Hematopoietic multipotent progenitor cell treated with erythropoietin and hydrocortisone succinate and interleukin-3 and kit ligand, for 6 days (in vitro differentiated cells): ENCODE results near the gene AQR.
"Not testable (repeated sequence)": the region's sequence is repeated elsewhere in the genome, so short reads cannot be mapped to it uniquely, and the experiment has no call there.

Source experiments
- DNase-seq: peaks from one replicate; pipeline ENCODE4 v3.0.0-alpha.2; 2015

The AQR gene

GRCh38 chr15:34869110-34869509 lies 100.4 kb downstream of the AQR start:
- DNase-seq, result no peak

DNA sequence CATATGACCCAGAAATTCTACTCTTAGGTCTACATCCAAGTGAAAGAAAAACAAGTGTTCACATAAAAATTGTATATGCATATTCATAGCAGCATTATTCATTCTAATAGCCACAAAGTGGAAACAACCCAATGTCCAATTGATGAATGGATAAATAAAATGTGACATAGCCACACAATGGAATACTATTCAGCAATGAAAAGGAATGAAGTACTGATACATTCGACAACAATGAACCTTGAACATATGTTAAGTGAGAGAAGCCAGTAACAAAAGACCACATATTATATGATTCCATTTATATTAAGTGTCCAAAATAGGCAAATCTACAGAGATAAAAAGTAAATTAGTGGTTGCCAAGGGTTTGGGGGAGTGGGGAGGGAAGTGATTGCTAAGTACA lies 104.0 kb downstream of the AQR start:
- no peak for DNase-seq

- DNase-seq, result peak; percentile 68
These were observed 108.3 kb downstream of the AQR start for GRCh38 chr15:34861214-34861613.

DNA sequence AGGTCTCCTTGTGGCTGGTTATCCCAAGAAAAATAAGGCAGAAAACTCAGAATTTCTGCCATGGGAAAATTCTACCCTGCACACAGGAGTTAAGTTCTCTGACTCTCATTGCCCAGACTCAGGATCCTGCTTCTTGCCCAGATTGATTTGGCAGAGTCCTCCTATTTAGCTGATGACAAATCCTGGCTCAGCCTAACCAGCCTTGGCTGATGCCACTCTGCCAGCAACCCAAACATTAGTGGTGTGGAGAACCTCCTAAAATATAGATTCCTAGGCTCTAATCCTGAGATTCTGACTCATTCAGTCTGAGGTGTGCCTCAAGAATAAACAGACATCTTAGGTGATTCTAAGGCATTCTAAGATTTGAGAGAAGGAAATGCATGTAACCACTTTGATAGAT lies 113.6 kb downstream of the AQR start:
- DNase-seq, result no peak

- peak; percentile 13 for DNase-seq
These were observed 114.1 kb downstream of the AQR start for GRCh38 chr15:34855413-34855812.

- DNase-seq, result no peak
These were observed 115.3 kb downstream of the AQR start for GRCh38 chr15:34854232-34854631.

DNA sequence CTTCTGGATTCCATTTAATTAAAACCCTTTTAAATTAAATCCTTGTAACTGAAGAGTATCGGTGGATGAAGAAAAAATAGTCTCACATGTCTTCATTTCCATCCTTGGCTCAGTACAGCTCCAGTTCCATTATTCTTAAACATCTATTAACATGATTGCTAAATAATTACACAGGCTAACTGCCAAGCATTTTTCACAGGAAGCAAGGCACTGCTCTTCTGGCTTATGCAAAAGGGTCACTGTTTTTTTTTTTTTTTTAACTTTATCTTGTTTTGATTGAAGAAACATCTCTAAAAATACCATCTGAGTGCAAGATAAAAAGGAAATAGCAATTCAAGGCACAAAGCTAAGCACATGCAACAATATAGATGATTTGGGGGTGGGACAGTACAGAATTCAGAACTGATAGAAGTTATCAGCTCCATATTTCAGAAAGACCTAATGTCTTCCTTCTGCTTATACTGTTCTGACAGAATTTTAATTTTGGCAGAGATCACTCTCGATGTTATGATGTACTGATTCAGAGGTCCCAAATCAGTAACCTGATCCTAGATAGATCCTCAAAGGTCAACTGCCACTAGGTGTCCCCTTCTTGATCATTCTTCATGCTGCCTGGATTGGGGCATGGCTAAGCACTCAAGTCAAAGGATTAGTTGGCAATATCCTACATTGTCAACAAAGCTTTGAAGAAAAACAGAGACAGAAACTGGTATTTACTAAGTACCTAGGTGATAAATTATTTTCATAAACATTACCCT lies 116.4 kb downstream of the AQR start:
- DNase-seq, result no peak

DNA sequence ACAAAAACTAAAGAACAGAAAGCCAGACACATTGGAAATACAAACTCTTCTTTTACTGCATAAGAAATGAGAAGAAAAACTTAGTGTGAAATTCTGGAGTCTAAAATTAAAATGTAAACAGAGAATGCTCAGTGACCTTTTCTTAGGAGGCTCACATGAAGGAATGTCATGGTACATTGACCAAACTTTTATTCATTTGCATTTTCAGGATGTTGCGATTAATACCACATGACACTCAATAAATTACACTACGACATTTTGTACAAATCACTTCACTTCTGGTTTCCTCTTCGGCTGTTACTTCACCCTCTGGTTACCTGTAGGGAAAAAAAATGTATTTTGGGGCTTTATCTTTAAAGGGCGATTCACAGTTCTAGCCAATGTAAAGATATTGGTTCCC lies 117.8 kb downstream of the AQR start:
- no peak for DNase-seq

- DNase-seq, result no peak
These were observed 118.5 kb downstream of the AQR start for GRCh38 chr15:34851007-34851406.

GRCh38 chr15:34850121-34850520 lies 119.4 kb downstream of the AQR start:
- no peak for DNase-seq

DNA sequence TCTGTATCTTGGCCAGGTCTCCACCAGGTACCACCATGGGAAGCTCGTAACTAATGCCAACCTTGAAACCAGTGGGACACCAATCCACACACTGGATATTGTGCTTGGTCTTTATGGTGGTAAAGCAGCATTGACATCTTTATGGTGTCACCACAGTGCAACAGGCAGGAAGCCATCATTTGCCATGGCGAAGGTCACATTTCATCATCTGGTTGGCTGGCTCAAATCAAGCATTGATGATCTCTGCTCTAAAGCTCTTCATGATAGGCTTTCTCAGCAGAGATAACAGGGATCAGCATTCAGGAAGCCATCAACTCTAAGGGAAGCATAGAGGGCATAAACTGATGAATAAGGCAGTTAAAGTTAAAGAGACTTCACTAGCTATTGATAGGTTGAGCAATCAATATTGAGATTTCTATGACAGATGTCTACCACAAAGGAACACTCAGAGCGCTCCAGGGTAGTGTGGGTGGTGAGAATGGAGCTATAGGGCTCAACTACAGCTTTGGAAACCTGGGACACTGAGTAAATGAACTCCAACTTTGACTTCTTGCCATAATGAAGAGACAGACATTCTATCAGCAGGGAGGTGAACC lies 120.1 kb downstream of the AQR start:
- DNase-seq, result no peak

DNA sequence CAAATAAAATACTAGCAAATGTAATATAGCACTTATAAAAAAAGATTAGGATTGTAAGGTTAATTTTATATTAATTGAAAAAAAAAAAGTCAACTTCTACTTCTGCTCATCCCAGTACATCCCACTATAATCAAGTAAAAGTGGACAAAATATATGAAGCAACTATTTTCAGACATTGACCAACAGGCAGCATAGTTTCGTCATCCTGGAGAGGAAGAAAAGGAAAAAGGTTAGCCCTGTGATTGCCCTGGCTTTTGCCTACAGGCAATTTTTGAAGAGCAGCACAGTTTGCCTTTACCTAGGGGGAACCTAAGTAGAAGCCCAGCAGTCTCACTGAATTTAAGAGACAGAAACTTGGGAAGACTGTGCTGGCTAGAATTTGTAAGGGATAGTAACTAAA lies 121.9 kb downstream of the AQR start:
- no peak for DNase-seq

- DNase-seq, result no peak
These were observed 128.2 kb downstream of the AQR start for GRCh38 chr15:34841262-34841725.

DNA sequence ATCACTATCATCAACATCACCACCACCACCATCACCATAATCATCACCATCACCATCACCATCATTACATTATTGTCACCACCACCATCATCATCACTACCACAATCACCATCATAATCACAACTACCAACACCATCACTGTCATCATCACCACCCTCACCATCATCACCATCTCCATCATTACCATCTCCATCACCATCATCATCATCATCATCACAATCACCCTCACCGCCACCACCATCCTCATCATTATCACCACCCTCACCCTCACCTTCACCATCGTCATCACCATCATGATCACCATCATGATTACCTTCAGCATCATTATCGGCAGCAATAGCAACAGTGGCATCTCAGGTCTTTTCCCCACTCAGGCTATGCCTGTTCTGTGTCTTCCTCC lies 131.3 kb downstream of the AQR start:
- no peak for DNase-seq

GRCh38 chr15:34837246-34838016 lies 132.1 kb downstream of the AQR start:
- DNase-seq, result no peak

DNA sequence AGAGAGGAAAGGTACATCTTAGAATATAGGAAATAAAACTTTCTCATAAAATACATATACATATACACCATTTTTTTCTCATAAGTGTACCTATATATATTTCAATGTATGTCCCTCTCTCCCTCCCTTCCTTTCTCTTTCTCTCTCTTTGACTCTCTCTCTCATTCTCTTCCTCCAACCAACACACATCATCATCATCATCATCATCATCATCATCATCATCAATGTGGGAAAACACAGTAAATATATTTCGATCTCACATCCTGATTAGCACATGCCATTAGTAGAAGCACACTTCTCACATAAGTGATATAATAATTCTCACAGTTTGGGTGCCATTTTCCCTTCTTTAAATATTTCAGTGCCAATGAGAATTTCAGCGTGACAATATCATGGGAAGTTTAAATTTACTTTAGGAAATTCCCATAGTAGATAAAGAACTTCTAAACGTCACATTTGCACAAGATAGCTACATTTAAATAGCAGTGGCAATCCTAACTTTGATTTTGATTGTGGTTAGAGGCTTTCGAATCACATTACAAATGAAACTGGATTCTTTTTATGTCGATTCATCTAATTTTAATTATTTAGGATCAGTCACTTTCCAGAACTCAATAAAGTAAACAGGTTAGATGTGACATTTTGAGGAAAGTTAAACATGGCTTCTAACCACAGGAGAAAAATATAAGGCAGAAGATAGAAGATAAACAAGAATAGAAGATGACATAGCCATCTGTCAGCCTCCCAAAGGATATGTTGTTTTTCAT lies 141.2 kb downstream of the AQR start:
- DNase-seq, result no peak

DNA sequence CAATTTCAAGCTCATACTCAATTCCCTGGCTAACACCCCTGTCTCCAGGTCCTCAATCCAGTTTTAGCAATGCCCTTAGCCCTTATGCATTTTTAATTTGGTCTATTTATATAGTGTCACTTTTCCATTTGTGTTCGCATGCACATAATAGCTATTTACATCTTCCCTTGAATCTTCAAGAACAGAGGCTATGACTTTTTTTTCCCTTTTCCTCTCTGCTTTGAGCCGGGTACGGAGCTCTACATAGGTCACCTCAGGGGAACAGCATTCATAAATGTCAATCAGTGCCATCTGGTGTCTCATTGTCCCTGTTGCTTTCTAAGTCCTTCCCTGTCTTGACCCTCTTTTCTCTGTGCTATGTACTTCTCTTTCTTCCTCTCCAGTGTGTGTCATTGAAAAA lies 147.7 kb downstream of the AQR start:
- no peak for DNase-seq

- DNase-seq, result no peak
These were observed 149.4 kb downstream of the AQR start for GRCh38 chr15:34820110-34820509.

DNA sequence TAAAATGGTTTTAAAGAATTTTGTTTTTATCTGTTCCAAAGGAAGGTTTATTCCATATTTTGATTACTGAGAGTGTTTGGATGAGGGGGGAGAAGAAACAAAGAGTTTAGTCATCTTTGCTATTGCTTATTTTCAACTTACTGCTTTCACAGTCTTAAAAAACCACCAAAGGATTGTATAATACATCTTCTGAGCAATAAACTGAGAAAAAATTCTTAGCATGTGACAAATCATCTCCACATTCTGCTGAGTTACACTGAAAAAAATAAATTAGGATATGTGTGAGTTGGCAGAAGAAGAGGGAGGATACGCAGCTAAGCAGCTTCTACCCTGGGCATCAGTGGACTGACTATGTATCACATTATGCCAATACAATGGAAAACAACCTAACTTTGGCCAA lies 151.0 kb downstream of the AQR start:
- DNase-seq, result no peak

- no peak for DNase-seq
These were observed 153.7 kb downstream of the AQR start for GRCh38 chr15:34815836-34816235.

DNA sequence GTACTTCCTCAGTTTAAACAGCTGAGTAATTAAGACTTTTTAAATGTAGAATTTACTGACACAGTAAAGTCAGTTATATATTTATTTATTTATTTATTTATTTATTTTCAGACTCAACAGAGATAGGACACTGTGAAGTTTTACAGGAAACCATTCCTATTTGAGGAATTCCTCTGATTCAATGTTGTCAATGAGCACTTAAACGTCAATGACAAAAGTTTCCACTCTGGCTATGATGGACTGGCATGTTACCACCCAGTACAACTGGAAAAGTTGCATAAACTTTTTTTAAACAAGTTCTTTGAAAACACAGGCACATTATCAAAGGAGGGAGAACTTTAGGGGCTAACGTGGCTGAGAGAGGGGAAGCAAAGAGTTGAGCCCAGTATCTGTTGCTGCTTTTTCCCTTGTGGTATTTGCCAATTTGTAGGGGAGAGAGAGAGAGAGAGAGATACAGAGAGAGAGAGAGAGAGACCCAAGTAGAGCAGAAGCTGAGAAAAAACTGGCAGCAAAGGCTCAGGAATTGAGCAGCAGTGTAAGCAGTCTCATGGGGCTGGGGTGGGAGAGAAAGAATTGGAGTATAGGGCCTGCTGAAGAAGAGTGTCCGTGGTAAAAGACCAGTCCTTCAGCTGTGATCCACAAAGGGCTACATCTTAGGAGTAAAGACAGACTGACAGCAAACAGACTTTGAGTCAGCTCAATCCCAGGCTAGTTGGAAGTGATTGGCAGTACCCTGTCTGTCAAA lies 155.9 kb downstream of the AQR start:
- no peak for DNase-seq

DNA sequence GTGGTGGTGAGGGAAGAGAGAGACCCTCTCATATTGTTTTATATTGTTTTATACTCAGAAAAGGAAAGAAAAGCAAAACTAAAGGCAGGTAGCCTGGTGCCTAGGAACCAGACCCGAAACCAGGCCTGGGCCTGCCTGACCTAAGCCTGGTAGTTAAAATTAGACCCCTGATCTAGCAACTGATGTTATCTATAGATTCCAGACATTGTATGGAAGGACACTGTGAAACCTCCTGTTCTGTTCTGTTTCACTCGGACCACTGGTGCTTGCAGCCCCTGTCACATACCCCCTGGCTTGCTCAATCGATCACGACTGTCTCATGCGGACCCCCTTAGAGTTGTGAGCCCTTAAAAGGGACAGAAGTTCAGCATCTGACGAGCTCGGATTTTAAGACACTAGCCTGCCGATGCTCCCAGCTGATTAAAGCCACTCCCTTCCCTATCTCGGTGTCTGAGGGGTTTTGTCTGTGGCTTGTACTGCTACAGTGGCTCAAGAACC lies 156.6 kb downstream of the AQR start:
- DNase-seq, result not testable (repeated sequence)
